Hematopoietic multipotent progenitor cell treated with erythropoietin and hydrocortisone succinate and interleukin-3 and kit ligand, for 17 days (in vitro differentiated cells): ENCODE results near the gene OFD1.

Experiments
- DNase-seq: peaks from one replicate; pipeline ENCODE4 v3.0.0-alpha.2; 2015; ENCODE audit warnings: low spot score

The OFD1 gene

GRCh38 chrX:13752141-13752540, 17.6 kb downstream of the OFD1 start:
- DNase-seq = no peak

- no peak for DNase-seq
Observed at GRCh38 chrX:13752646-13753045, 18.1 kb downstream of the OFD1 start.

- DNase-seq = no peak
Observed at GRCh38 chrX:13754765-13755164, 20.2 kb downstream of the OFD1 start.

- no peak for DNase-seq
Observed at GRCh38 chrX:13755254-13755653, 20.7 kb downstream of the OFD1 start.

- no peak for DNase-seq
Observed at GRCh38 chrX:13756381-13756780, 21.8 kb downstream of the OFD1 start.

- DNase-seq = no peak
Observed at GRCh38 chrX:13759152-13759718, 24.7 kb downstream of the OFD1 start.

GRCh38 chrX:13760426-13760825, 25.9 kb downstream of the OFD1 start:
- DNase-seq = no peak

- peak; percentile 40 for DNase-seq
Observed at GRCh38 chrX:13761606-13762414, 27.3 kb downstream of the OFD1 start.

GRCh38 chrX:13763489-13763888, 28.9 kb downstream of the OFD1 start:
- no peak for DNase-seq

GRCh38 chrX:13764281-13764680, 29.7 kb downstream of the OFD1 start:
- no peak for DNase-seq

GRCh38 chrX:13764765-13765164, 30.2 kb downstream of the OFD1 start:
- no peak for DNase-seq

GRCh38 chrX:13768939-13769338, 34.4 kb downstream of the OFD1 start:
- DNase-seq = no peak

GRCh38 chrX:13770013-13770535, 35.5 kb downstream of the OFD1 start:
- DNase-seq = no peak

GRCh38 chrX:13774696-13775095, 40.1 kb downstream of the OFD1 start:
- DNase-seq = no peak

- no peak for DNase-seq
Observed at GRCh38 chrX:13775837-13776236, 41.3 kb downstream of the OFD1 start.

GRCh38 chrX:13776387-13776786, 41.8 kb downstream of the OFD1 start:
- no peak for DNase-seq

- DNase-seq = no peak
Observed at GRCh38 chrX:13778916-13779315, 44.4 kb downstream of the OFD1 start.

GRCh38 chrX:13780868-13781427, 46.4 kb downstream of the OFD1 start:
- no peak for DNase-seq

- no peak for DNase-seq
Observed at GRCh38 chrX:13786048-13786447, 51.5 kb downstream of the OFD1 start.

- DNase-seq = no peak
Observed at GRCh38 chrX:13790206-13791131, 55.9 kb downstream of the OFD1 start.

GRCh38 chrX:13791145-13791544, 56.6 kb downstream of the OFD1 start:
- no peak for DNase-seq

GRCh38 chrX:13791559-13791958, 57.0 kb downstream of the OFD1 start:
- DNase-seq = no peak
